GM12878 (cell line): ENCODE measurements around the gene ATP6V0E2. TPM values are rescaled to one million over a fixed set of nuclear protein-coding genes. Genes with fewer than 3 reads are reported as not detected.

Source experiments
- ATAC-seq: fragments of 200-7000 bp; cut with Tn5 transposase; 3 replicates; pipeline ENCODE4 v1.9.1; 2020; ENCODE audit warnings: mild to moderate bottlenecking, moderate library complexity
- BruUV-seq: library from RNA; stranded (reverse); fragments of 400-500 nt; replicated peaks from 2 replicates; lab custom pipeline; 2021; lab: Mats Ljungman, UMichigan
- CTCF ChIA-PET: fragments of 300-600 bp; sonication (Branson Sonifier 250); formaldehyde crosslinking; extraction: SDS; loops from one replicate; lab custom pipeline; 2021; ENCODE audit warnings: inconsistent platforms; lab: Yijun Ruan, JAX
- POLR2A ChIA-PET: fragments of 350-600 bp; formaldehyde crosslinking; extraction: SDS; loops from one replicate; lab custom pipeline; 2021; ENCODE audit warnings: inconsistent platforms; lab: Charles Lee
- RAD21 ChIA-PET: fragments of 300-600 bp; sonication (Branson Sonifier 250); formaldehyde crosslinking; loops from one replicate; lab custom pipeline; 2023; ENCODE audit warnings: antibody characterized with exemption; ENCODE audit not compliant: unreplicated experiment; lab: Charles Lee
- SMC1A ChIA-PET: fragments of 300-600 bp; sonication (Branson Sonifier 250); formaldehyde crosslinking; loops from one replicate; lab custom pipeline; 2023; ENCODE audit not compliant: unreplicated experiment, uncharacterized antibody; lab: Charles Lee
- DNase-seq: peaks from one replicate; pipeline ENCODE4 v3.0.0-alpha.2; 2011; ENCODE audit warnings: low read depth, low spot score
- FAIRE-seq: peaks from 3 replicates; lab custom pipeline; 2011; peaks lifted over from hg19 to GRCh38; lab: Jason Lieb, UNC
- H2AFZ ChIP-seq: 2 replicates; pipeline ENCODE4 v1.6.0; 2011; ENCODE audit warnings: low read depth, low read length, control low read depth; ENCODE audit not compliant: control insufficient read depth
- H3K27ac ChIP-seq: 2 replicates; pipeline ENCODE4 v1.5.1; 2011; ENCODE audit warnings: control low read depth; ENCODE audit not compliant: control insufficient read depth, insufficient read depth
- H3K27me3 ChIP-seq, 2 experiments: replicated peaks in 1 of 2; 2 replicates each; pipeline versions ENCODE4 v1.6.0 to v1.6.1; 2011; ENCODE audit warnings: low read length in 1 of 2; ENCODE audit not compliant: control insufficient read depth in 2 of 2, insufficient read depth in 2 of 2
- H3K36me3 ChIP-seq, 2 experiments: 2 replicates each; pipeline ENCODE4 v1.5.1; 2011; ENCODE audit warnings: low read length in 1 of 2; ENCODE audit not compliant: control insufficient read depth in 2 of 2, insufficient read depth in 2 of 2
- H3K4me1 ChIP-seq: 2 replicates; pipeline ENCODE4 v1.6.1; 2011; ENCODE audit warnings: mild to moderate bottlenecking, low read length, moderate library complexity, mixed read lengths; ENCODE audit not compliant: control insufficient read depth, insufficient read depth
- H3K4me2 ChIP-seq: 2 replicates; pipeline ENCODE4 v1.6.0; 2011; ENCODE audit warnings: control low read depth; ENCODE audit not compliant: control insufficient read depth, insufficient read depth
- H3K4me3 ChIP-seq: fragments of 200-600 bp; sonication (generic); 2 replicates; pipeline ENCODE4 v1.5.1; 2016
- H3K79me2 ChIP-seq: 2 replicates; pipeline ENCODE4 v1.6.0; 2011; ENCODE audit warnings: low read length; ENCODE audit not compliant: control insufficient read depth, insufficient read depth
- H3K9ac ChIP-seq: 2 replicates; pipeline ENCODE4 v1.8.0; 2011; ENCODE audit warnings: low read length, control low read depth, mixed read lengths; ENCODE audit not compliant: control insufficient read depth, insufficient read depth
- H3K9me3 ChIP-seq: replicated peaks from 3 replicates; pipeline ENCODE4 v1.5.1; 2011; ENCODE audit warnings: mild to moderate bottlenecking, low read length; ENCODE audit not compliant: control insufficient read depth, insufficient read depth
- H4K20me1 ChIP-seq: 2 replicates; pipeline ENCODE4 v1.6.0; 2011; ENCODE audit not compliant: control insufficient read depth, insufficient read depth
- ATF3 ChIP-seq: IDR thresholded peaks from 2 replicates; pipeline ENCODE4 v1.6.1; 2011; ENCODE audit warnings: low read depth, mild to moderate bottlenecking, low read length, moderate library complexity, borderline replicate concordance; ENCODE audit errors: extremely low read depth
- BCL3 ChIP-seq: IDR thresholded peaks from 2 replicates; pipeline ENCODE4 v1.6.1; 2011; ENCODE audit warnings: borderline replicate concordance, low read depth, mild to moderate bottlenecking, moderate library complexity, low read length; ENCODE audit not compliant: insufficient read depth, poor library complexity, severe bottlenecking
- CTCF ChIP-seq, 3 experiments: IDR thresholded peaks in 2 of 3; conservative IDR thresholded peaks in 1 of 3; 2 replicates each; pipeline ENCODE4 v1.5.1; 2011; ENCODE audit warnings: low read depth in 3 of 3, low read length in 3 of 3, mild to moderate bottlenecking in 3 of 3, control low read depth in 2 of 3, moderate library complexity in 2 of 3, inconsistent platforms in 1 of 3, mixed read lengths in 1 of 3; ENCODE audit not compliant: control insufficient read depth in 2 of 3, insufficient read depth in 1 of 3; ENCODE audit errors: extremely low read depth in 1 of 3
- EP300 ChIP-seq, 2 experiments: fragments of 150-350 bp in 1 of 2; IDR thresholded peaks; 2 replicates each; pipeline ENCODE4 v1.6.1; 2011 to 2012; ENCODE audit warnings: low read depth in 2 of 2, low read length in 2 of 2, borderline replicate concordance in 1 of 2, improper control_type of control experiment in 1 of 2, inconsistent platforms in 1 of 2; ENCODE audit not compliant: control insufficient read depth in 1 of 2
- ETV6 ChIP-seq, 2 experiments: fragments of 450-650 bp in 1 of 2; IDR thresholded peaks in 1 of 2; conservative IDR thresholded peaks in 1 of 2; 2 replicates each; pipeline ENCODE4 v1.6.1; 2014; ENCODE audit warnings: antibody characterized with exemption in 1 of 2, borderline replicate concordance in 1 of 2, low read depth in 1 of 2, mild to moderate bottlenecking in 1 of 2, moderate library complexity in 1 of 2
- EZH2 ChIP-seq: IDR thresholded peaks from 2 replicates; pipeline ENCODE4 v1.6.1; 2012; ENCODE audit warnings: low read depth, mild to moderate bottlenecking, control low read depth, inconsistent platforms, low read length, borderline replicate concordance; ENCODE audit not compliant: control insufficient read depth
- IKZF1 ChIP-seq: fragments of 450-650 bp; conservative IDR thresholded peaks from 2 replicates; pipeline ENCODE4 v1.6.1; 2017; ENCODE audit warnings: antibody characterized with exemption, mild to moderate bottlenecking
- KLF5 ChIP-seq: fragments of 450-650 bp; IDR thresholded peaks from 2 replicates; pipeline ENCODE4 v1.6.1; 2014; ENCODE audit warnings: mild to moderate bottlenecking; ENCODE audit not compliant: partially characterized antibody
- POU2F2 ChIP-seq: IDR thresholded peaks from 3 replicates; pipeline ENCODE4 v1.6.1; 2011; ENCODE audit warnings: low read depth, mild to moderate bottlenecking, low read length, borderline replicate concordance
- RBBP5 ChIP-seq: fragments of 200-600 bp; sonication (generic); conservative IDR thresholded peaks from 2 replicates; pipeline ENCODE4 v1.6.1; 2016
- STAT3 ChIP-seq: IDR thresholded peaks from 2 replicates; pipeline ENCODE4 v1.6.1; 2011; ENCODE audit warnings: low read depth, low read length, improper control_type of control experiment
- ZSCAN29 ChIP-seq: fragments of 450-650 bp; IDR thresholded peaks from 2 replicates; pipeline ENCODE4 v1.6.1; 2017; ENCODE audit warnings: mild to moderate bottlenecking, moderate library complexity
- WGBS: methylation state at CpG from one replicate; pipeline ENCODE4 v1.1.6; 2016; ENCODE audit warnings: low lambda C conversion rate; ENCODE audit not compliant: insufficient replicate concordance, insufficient coverage; ENCODE audit errors: missing lambda C conversion rate; 5-methylcytosine and 5-hydroxymethylcytosine counted together
- in situ Hi-C: fragments of 300-500 bp; cut with MboI; formaldehyde crosslinking; loops from 9 replicates; pipeline ENCODE4 v1.14.3; 2018; ENCODE audit warnings: mixed read lengths
- intact Hi-C: fragments of 100-400 bp; cut with micrococcal nuclease; formaldehyde crosslinking; loops from one replicate; pipeline ENCODE4 v1.14.2; 2022; ENCODE audit not compliant: unreplicated experiment
- polyA plus RNA-seq, 11 experiments: library from polyadenylated mRNA; depleted of rRNA in 4 of 11; unstranded in 6 of 11; stranded (reverse) in 5 of 11; fragments of >200 nt; fragmentation: Nextera tagmentation in 4 of 11; fragmentation: Illumina TruSeq in 1 of 11; extraction: Ambion mirVana in 4 of 11; extraction: Trizol in 1 of 11; gene quantifications; 1 replicate in 1 of 11; 2 replicates in 10 of 11; pipeline versions ENCODE4 v1.2.1 to v1.2.3, GENCODE V29; 2011 to 2016; ENCODE audit warnings: inconsistent platforms in 2 of 11, missing spikeins in 2 of 11, low read depth in 1 of 11
- total RNA-seq, 4 experiments: library from RNA; depleted of rRNA in 3 of 4; stranded (reverse); fragments of >200 nt in 3 of 4; fragmentation: Illumina TruSeq in 1 of 4; extraction: Trizol in 1 of 4; gene quantifications; 2 replicates each; pipeline versions ENCODE4 v1.2.1 to v1.2.3, GENCODE V29; 2013 to 2021

Gene ATP6V0E2
- total and polyA plus RNA-seq, 10 of the 15 experiments (the other 5 are each of a cell fraction or from before 2014, with no cell fraction given): 1.5 to 54.7 (median 27.6) TPM

GRCh38 chr7:149863500-149863899 is 10.3 kb upstream of the ATP6V0E2 start (continued):
- TF ChIP-seq CTCF (IDR thresholded peaks at IDR 0.05 in 2 of 3, conservative IDR thresholded peaks at IDR 0.05 in 1 of 3; ENCODE audit: control insufficient read depth in 2 of 3, extremely low read depth in 1 of 3, insufficient read depth in 1 of 3, low read depth in 3 of 3, low read length in 3 of 3) (no peak), EP300 (IDR thresholded peaks at IDR 0.05; ENCODE audit: borderline replicate concordance in 1 of 2, control insufficient read depth in 1 of 2, low read depth in 2 of 2, low read length in 2 of 2) (no peak)
- TF ChIP-seq, all 136 proteins: peak for 0

- SMC1A ChIA-PET: no interaction called here
- DNase-seq (no peak), ATAC-seq (no peak), FAIRE-seq (no peak)
- H3K27me3 ChIP-seq: no peaks in the 10 kb centered on the region
- H3K36me3 ChIP-seq: no peaks in the 10 kb centered on the region
- no peak overlapping the region for H3K4me3 ChIP-seq
- H4K20me1 ChIP-seq: no peaks in the 10 kb centered on the region
- no peak overlapping the region for H3K4me2 ChIP-seq
- WGBS: 74% methylated on average over 8 of the region's 8 CpGs
- H3K9me3 ChIP-seq: no peaks in the 10 kb centered on the region
- BruUV-seq: no TSS peak
- no peak overlapping the region for H3K27ac ChIP-seq
- RAD21 ChIA-PET: no interaction called here
- in situ Hi-C loops (no loop called here), intact Hi-C loops (no loop called here)
- TF ChIP-seq IKZF1: no peak
- TF ChIP-seq BCL3: no peak
- no peak for TF ChIP-seq RBBP5
- TF ChIP-seq POU2F2: no peak
- no peak for TF ChIP-seq EP300 (IDR thresholded peaks at IDR 0.05; ENCODE audit: borderline replicate concordance in 1 of 2, control insufficient read depth in 1 of 2, low read depth in 2 of 2, low read length in 2 of 2)
- no peak for TF ChIP-seq ZSCAN29
- TF ChIP-seq STAT3: no peak
- no peak for TF ChIP-seq ATF3
- no peak for TF ChIP-seq ETV6 (conservative IDR thresholded peaks at IDR 0.05 in 1 of 2, IDR thresholded peaks at IDR 0.05 in 1 of 2; ENCODE audit: borderline replicate concordance in 1 of 2, low read depth in 1 of 2)
- no peak for TF ChIP-seq EZH2
- TF ChIP-seq KLF5: no peak
- POLR2A ChIA-PET: no interaction called here
- H3K9ac ChIP-seq: no peak overlapping the region
- no peak overlapping the region for H2AFZ ChIP-seq
- H3K79me2 ChIP-seq: no peaks in the 10 kb centered on the region
- peaks cover 13% of the 10 kb centered on the region for H3K4me1 ChIP-seq
- CTCF ChIA-PET: no interaction called here
Observed at GRCh38 chr7:149864023-149864422, 9.7 kb upstream of the ATP6V0E2 start.
